Fibroblast of pulmonary artery (primary cell): ENCODE results near the gene MCM6.

Source experiments
- DNase-seq: peaks from one replicate; pipeline ENCODE4 v3.0.0-alpha.2; 2010; ENCODE audit warnings: low read depth
- H3K4me3 ChIP-seq: replicated peaks from 2 replicates; pipeline ENCODE4 v1.5.1; 2011; ENCODE audit warnings: low read depth, mild to moderate bottlenecking, control low read depth, low read length, moderate library complexity
- CTCF ChIP-seq: IDR thresholded peaks from 2 replicates; pipeline ENCODE4 v1.5.1; 2011; ENCODE audit warnings: mild to moderate bottlenecking, control low read depth, low read length, inconsistent platforms; ENCODE audit errors: missing control alignments

The MCM6 gene

GRCh38 chr2:135876066-135876711 lies at the start of gene MCM6:
TSS of gene MCM6 (minus strand) at chr2:135876443. CDS start at chr2:135876365, 78 bp downstream.
- DNase-seq = peak; percentile 99
- no peak for TF ChIP-seq CTCF
- H3K4me3 ChIP-seq = peak within 1 kb of the TSS; percentile 74

GRCh38 chr2:135925571-135925970 lies 49.3 kb upstream of the MCM6 start:
- DNase-seq = peak; percentile 28
- no peak for TF ChIP-seq CTCF

GRCh38 chr2:135916207-135916606 lies 40.0 kb upstream of the MCM6 start:
- DNase-seq = peak; percentile 67
- H3K4me3 ChIP-seq = no peak overlapping the region
- TF ChIP-seq CTCF = peak; percentile 40

More at GRCh38 chr2:135925571-135925970, 49.3 kb upstream of the MCM6 start:
- H3K4me3 ChIP-seq = no peak overlapping the region

GRCh38 chr2:135914485-135914884 lies 38.2 kb upstream of the MCM6 start:
- H3K4me3 ChIP-seq = no peak overlapping the region
- no peak for DNase-seq
- no peak for TF ChIP-seq CTCF

- H3K4me3 ChIP-seq = no peak overlapping the region
- TF ChIP-seq CTCF = peak; percentile 70
- DNase-seq = peak; percentile 67
These were observed 37.6 kb upstream of the MCM6 start for GRCh38 chr2:135913727-135914365.

GRCh38 chr2:135909976-135910375 lies 33.7 kb upstream of the MCM6 start:
- peak; percentile 48 for DNase-seq
- TF ChIP-seq CTCF = no peak
- no peak overlapping the region for H3K4me3 ChIP-seq
